Ishikawa (cell line): ENCODE data around the gene TNS1.

Experiments used
- CEBPB ChIP-seq: IDR thresholded peaks from 2 replicates; pipeline ENCODE4 v1.6.1; 2012
- CREB1 ChIP-seq: IDR thresholded peaks from 2 replicates; pipeline ENCODE4 v1.6.1; 2012; ENCODE audit warnings: low read depth
- EGR1 ChIP-seq: IDR thresholded peaks from 2 replicates; pipeline ENCODE4 v1.6.1; 2012
- EP300 ChIP-seq: IDR thresholded peaks from 2 replicates; pipeline ENCODE4 v1.6.1; 2012; ENCODE audit warnings: borderline replicate concordance
- FOXM1 ChIP-seq: IDR thresholded peaks from 2 replicates; pipeline ENCODE4 v1.6.1; 2012; ENCODE audit warnings: low read depth, borderline replicate concordance
- MAX ChIP-seq: IDR thresholded peaks from 2 replicates; pipeline ENCODE4 v1.6.1; 2012
- NFIC ChIP-seq: IDR thresholded peaks from 2 replicates; pipeline ENCODE4 v1.6.1; 2012
- RAD21 ChIP-seq: IDR thresholded peaks from 2 replicates; pipeline ENCODE4 v1.6.1; 2012; ENCODE audit warnings: low read depth
- REST ChIP-seq: IDR thresholded peaks from 2 replicates; pipeline ENCODE4 v1.6.1; 2012; ENCODE audit warnings: low read depth, mild to moderate bottlenecking
- TAF1 ChIP-seq: IDR thresholded peaks from 2 replicates; pipeline ENCODE4 v1.6.1; 2012; ENCODE audit warnings: low read depth, mild to moderate bottlenecking
- TCF12 ChIP-seq: IDR thresholded peaks from 2 replicates; pipeline ENCODE4 v1.6.1; 2012; ENCODE audit warnings: low read depth
- TEAD4 ChIP-seq: IDR thresholded peaks from 2 replicates; pipeline ENCODE4 v1.6.1; 2012
- YY1 ChIP-seq: IDR thresholded peaks from 2 replicates; pipeline ENCODE4 v1.6.1; 2012; ENCODE audit warnings: low read depth
- ZBTB7A ChIP-seq: IDR thresholded peaks from 2 replicates; pipeline ENCODE4 v1.6.1; 2012; ENCODE audit warnings: low read depth

GRCh38 chr2:217910875-217911212, 92.0 kb downstream of the TNS1 start:
- TF ChIP-seq RAD21, result no peak
- TF ChIP-seq EP300, result no peak
- TF ChIP-seq CREB1, result no peak
- no peak for TF ChIP-seq TAF1
- no peak for TF ChIP-seq NFIC
- TF ChIP-seq REST, result no peak
- TF ChIP-seq YY1, result no peak
- TF ChIP-seq CEBPB, result no peak
- TF ChIP-seq MAX, result no peak
- no peak for TF ChIP-seq ZBTB7A
- no peak for TF ChIP-seq TEAD4
- no peak for TF ChIP-seq FOXM1
- no peak for TF ChIP-seq EGR1
- TF ChIP-seq TCF12, result no peak
